ENCODE results near the gene CTCFL.
A peak's percentile ranks its signal among the peaks of the same experiment; 100 is the strongest.

CTCFL gene

DNA sequence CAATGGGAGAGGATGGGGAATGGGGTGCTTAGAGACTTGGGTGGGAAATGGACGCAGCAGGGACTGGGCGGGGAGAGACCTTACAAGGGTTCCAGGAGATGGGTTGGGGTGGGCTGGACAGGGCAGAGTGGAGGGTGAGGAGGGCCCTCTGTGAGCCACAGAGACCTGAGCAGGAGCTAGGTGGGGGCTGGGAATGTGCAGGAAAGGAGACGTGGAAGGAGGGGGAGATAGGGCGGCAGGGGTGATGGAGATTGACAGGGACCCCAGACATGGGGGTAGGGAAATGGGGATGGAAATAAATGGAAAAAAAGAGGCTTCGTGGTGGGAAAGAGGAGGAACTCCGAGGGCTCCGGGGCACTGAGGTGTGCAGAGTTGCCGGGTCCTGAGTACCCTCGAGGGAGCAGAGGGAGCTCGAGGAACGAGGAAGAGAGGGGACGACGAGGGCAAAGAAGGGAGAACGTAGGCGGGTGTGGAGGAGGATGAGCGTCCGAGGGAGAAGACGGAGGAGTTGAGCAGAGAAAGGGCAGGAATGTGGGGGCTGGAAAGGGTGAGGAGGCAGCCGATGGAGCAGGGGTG, 2.0 kb upstream of the CTCFL start:
- Histone ChIP-seq H3K4me1 (ENCODE audit: control extremely low read depth in 1 of 4, control insufficient read depth in 4 of 4, insufficient read depth in 4 of 4, low read length in 3 of 4) (no peaks in the 10 kb centered on the region), H3K27me3 (replicated peaks in 2 of 5; ENCODE audit: control insufficient read depth in 4 of 5, insufficient read depth in 5 of 5, low read length in 4 of 5) (peaks cover 0 to 3% (median 0%) of the 10 kb centered on the region in 5 experiments), H3K36me3 (ENCODE audit: control insufficient read depth in 4 of 4, insufficient read depth in 4 of 4, low read length in 3 of 4) (no peaks in the 10 kb centered on the region), H3K27ac (ENCODE audit: insufficient read depth in 1 of 2, low read depth in 1 of 2, low read length in 2 of 2, poor library complexity in 1 of 2, severe bottlenecking in 2 of 2) (no peak overlapping the region), H3K9me3 (ENCODE audit: control extremely low read depth in 1 of 5, control insufficient read depth in 4 of 5, insufficient read depth in 2 of 5, low read depth in 1 of 5, low read length in 4 of 5) (no peaks in the 10 kb centered on the region), H3K4me3 (ENCODE audit: control insufficient read depth in 1 of 7, extremely low read depth in 1 of 7, insufficient read depth in 4 of 7, low read depth in 2 of 7, low read length in 6 of 7) (no peak overlapping the region)
- CTCF ChIA-PET = interaction anchor here (1.4 kb wide), 1 partner anchor 11 kb away, joined by 8 read pairs; no protein-coding TSS in a partner anchor
- DNase-seq = no peak
- POLR2A ChIA-PET = no interaction called here
- 80% methylated on average over 19 of the region's 19 CpGs for WGBS (ENCODE audit: insufficient coverage)

GRCh38 chr20:57526087-57526884, 1.3 kb upstream of the CTCFL start:
- H3K36me3 ChIP-seq (ENCODE audit: control insufficient read depth in 4 of 4, insufficient read depth in 4 of 4, low read length in 3 of 4) = no peaks in the 10 kb centered on the region
- no peak overlapping the region for H3K27ac ChIP-seq (ENCODE audit: insufficient read depth in 1 of 2, low read depth in 1 of 2, low read length in 2 of 2, poor library complexity in 1 of 2, severe bottlenecking in 2 of 2)
- WGBS (ENCODE audit: insufficient coverage) = 85% methylated on average over 7 of the region's 17 CpGs
- no peaks in the 10 kb centered on the region for H3K4me1 ChIP-seq (ENCODE audit: control extremely low read depth in 1 of 4, control insufficient read depth in 4 of 4, insufficient read depth in 4 of 4, low read length in 3 of 4)
- no peak overlapping the region for H3K4me3 ChIP-seq (ENCODE audit: control insufficient read depth in 1 of 7, extremely low read depth in 1 of 7, insufficient read depth in 4 of 7, low read depth in 2 of 7, low read length in 6 of 7)
- ChIA-PET CTCF (interaction anchor here (1.4 kb wide), 1 partner anchor 11 kb away, joined by 8 read pairs; no protein-coding TSS in a partner anchor), POLR2A (no interaction called here)
- H3K27me3 ChIP-seq (replicated peaks in 2 of 5; ENCODE audit: control insufficient read depth in 4 of 5, insufficient read depth in 5 of 5, low read length in 4 of 5) = peaks cover 0 to 3% (median 0%) of the 10 kb centered on the region in 5 experiments
- DNase-seq = peak; percentile 52 to 65 (median 55)
- H3K9me3 ChIP-seq (ENCODE audit: control extremely low read depth in 1 of 5, control insufficient read depth in 4 of 5, insufficient read depth in 2 of 5, low read depth in 1 of 5, low read length in 4 of 5) = no peaks in the 10 kb centered on the region

GRCh38 chr20:57525328-57526086, 567 bp upstream of the CTCFL start:
- Histone ChIP-seq H3K36me3 (ENCODE audit: control insufficient read depth in 4 of 4, insufficient read depth in 4 of 4, low read length in 3 of 4) (no peaks in the 10 kb centered on the region), H3K27me3 (replicated peaks in 2 of 5; ENCODE audit: control insufficient read depth in 4 of 5, insufficient read depth in 5 of 5, low read length in 4 of 5) (peaks cover 0 to 5% (median 0%) of the 10 kb centered on the region in 5 experiments), H3K4me1 (ENCODE audit: control extremely low read depth in 1 of 4, control insufficient read depth in 4 of 4, insufficient read depth in 4 of 4, low read length in 3 of 4) (no peaks in the 10 kb centered on the region), H3K4me3 (ENCODE audit: control insufficient read depth in 1 of 7, extremely low read depth in 1 of 7, insufficient read depth in 4 of 7, low read depth in 2 of 7, low read length in 6 of 7) (no peak overlapping the region), H3K9me3 (ENCODE audit: control extremely low read depth in 1 of 5, control insufficient read depth in 4 of 5, insufficient read depth in 2 of 5, low read depth in 1 of 5, low read length in 4 of 5) (no peaks in the 10 kb centered on the region), H3K27ac (ENCODE audit: insufficient read depth in 1 of 2, low read depth in 1 of 2, low read length in 2 of 2, poor library complexity in 1 of 2, severe bottlenecking in 2 of 2) (no peak overlapping the region)
- ChIA-PET POLR2A (no interaction called here), CTCF (no interaction called here)
- 62% methylated on average over 2 of the region's 10 CpGs for WGBS (ENCODE audit: insufficient coverage)
- DNase-seq = no peak

- CTCF ChIA-PET = interaction anchor here (1.1 kb wide), 1 partner anchor 59 kb away, joined by 3 read pairs; no protein-coding TSS in a partner anchor
- Histone ChIP-seq H3K4me1 (ENCODE audit: control extremely low read depth in 1 of 4, control insufficient read depth in 4 of 4, insufficient read depth in 4 of 4, low read length in 3 of 4) (no peaks in the 10 kb centered on the region), H3K9me3 (ENCODE audit: control extremely low read depth in 1 of 5, control insufficient read depth in 4 of 5, insufficient read depth in 2 of 5, low read depth in 1 of 5, low read length in 4 of 5) (no peaks in the 10 kb centered on the region), H3K4me3 (ENCODE audit: control insufficient read depth in 1 of 7, extremely low read depth in 1 of 7, insufficient read depth in 4 of 7, low read depth in 2 of 7, low read length in 6 of 7) (no peak overlapping the region), H3K36me3 (ENCODE audit: control insufficient read depth in 4 of 4, insufficient read depth in 4 of 4, low read length in 3 of 4) (no peaks in the 10 kb centered on the region), H3K27ac (ENCODE audit: insufficient read depth in 1 of 2, low read depth in 1 of 2, low read length in 2 of 2, poor library complexity in 1 of 2, severe bottlenecking in 2 of 2) (peak overlapping the region in 1 of 2 experiments; percentile 60), H3K27me3 (replicated peaks in 2 of 5; ENCODE audit: control insufficient read depth in 4 of 5, insufficient read depth in 5 of 5, low read length in 4 of 5) (peaks cover 0 to 7% (median 0%) of the 10 kb centered on the region in 5 experiments)
- 96% methylated on average over 9 of the region's 11 CpGs for WGBS (ENCODE audit: insufficient coverage)
- POLR2A ChIA-PET = no interaction called here
- DNase-seq = no peak
Observed at GRCh38 chr20:57523782-57524181, 1.2 kb downstream of the CTCFL start.

- H3K4me1 ChIP-seq (ENCODE audit: control extremely low read depth in 1 of 4, control insufficient read depth in 4 of 4, insufficient read depth in 4 of 4, low read length in 3 of 4) = no peaks in the 10 kb centered on the region
- CTCF ChIA-PET = interaction anchor here (0.8 to 2.5 kb wide), 8 partner anchors 10 to 76 kb away, joined by 3 to 9 read pairs (median 4); no protein-coding TSS in a partner anchor
Observed at GRCh38 chr20:57522380-57523140, 2.4 kb downstream of the CTCFL start.

GRCh38 chr20:57517904-57518303, 7.0 kb downstream of the CTCFL start:
- 96% methylated on average over 3 of the region's 5 CpGs for WGBS (ENCODE audit: insufficient coverage)

More at GRCh38 chr20:57522380-57523140, 2.4 kb downstream of the CTCFL start:
- POLR2A ChIA-PET = no interaction called here
- no peak overlapping the region for H3K27ac ChIP-seq (ENCODE audit: insufficient read depth in 1 of 2, low read depth in 1 of 2, low read length in 2 of 2, poor library complexity in 1 of 2, severe bottlenecking in 2 of 2)
- peaks cover 0 to 7% (median 0%) of the 10 kb centered on the region in 5 experiments for H3K27me3 ChIP-seq (replicated peaks in 2 of 5; ENCODE audit: control insufficient read depth in 4 of 5, insufficient read depth in 5 of 5, low read length in 4 of 5)
- no peak overlapping the region for H3K4me3 ChIP-seq (ENCODE audit: control insufficient read depth in 1 of 7, extremely low read depth in 1 of 7, insufficient read depth in 4 of 7, low read depth in 2 of 7, low read length in 6 of 7)
- no peaks in the 10 kb centered on the region for H3K36me3 ChIP-seq (ENCODE audit: control insufficient read depth in 4 of 4, insufficient read depth in 4 of 4, low read length in 3 of 4)
- H3K9me3 ChIP-seq (ENCODE audit: control extremely low read depth in 1 of 5, control insufficient read depth in 4 of 5, insufficient read depth in 2 of 5, low read depth in 1 of 5, low read length in 4 of 5) = no peaks in the 10 kb centered on the region
- no peak for DNase-seq
- 94% methylated on average over 4 of the region's 5 CpGs for WGBS (ENCODE audit: insufficient coverage)

More at GRCh38 chr20:57517904-57518303, 7.0 kb downstream of the CTCFL start:
- Histone ChIP-seq H3K36me3 (ENCODE audit: control insufficient read depth in 4 of 4, insufficient read depth in 4 of 4, low read length in 3 of 4) (no peaks in the 10 kb centered on the region), H3K9me3 (ENCODE audit: control extremely low read depth in 1 of 5, control insufficient read depth in 4 of 5, insufficient read depth in 2 of 5, low read depth in 1 of 5, low read length in 4 of 5) (no peaks in the 10 kb centered on the region), H3K4me1 (ENCODE audit: control extremely low read depth in 1 of 4, control insufficient read depth in 4 of 4, insufficient read depth in 4 of 4, low read length in 3 of 4) (no peaks in the 10 kb centered on the region), H3K4me3 (ENCODE audit: control insufficient read depth in 1 of 7, extremely low read depth in 1 of 7, insufficient read depth in 4 of 7, low read depth in 2 of 7, low read length in 6 of 7) (no peak overlapping the region), H3K27me3 (replicated peaks in 2 of 5; ENCODE audit: control insufficient read depth in 4 of 5, insufficient read depth in 5 of 5, low read length in 4 of 5) (peaks cover 0 to 10% (median 0%) of the 10 kb centered on the region in 5 experiments), H3K27ac (ENCODE audit: insufficient read depth in 1 of 2, low read depth in 1 of 2, low read length in 2 of 2, poor library complexity in 1 of 2, severe bottlenecking in 2 of 2) (no peak overlapping the region)
- ChIA-PET CTCF (interaction anchor here (1.0 to 5.2 kb wide), 4 partner anchors 13 to 692 kb away, joined by 3 to 32 read pairs (median 18); no protein-coding TSS in a partner anchor), POLR2A (no interaction called here)
- DNase-seq = no peak
